Measurements from ENCODE around the gene CTAG1B. TPM values are rescaled to one million over a fixed set of nuclear protein-coding genes. Genes with fewer than 3 reads are reported as not detected.
"Not testable (repeated sequence)": the region's sequence is repeated elsewhere in the genome, so short reads cannot be mapped to it uniquely, and the experiment has no call there.

Gene CTAG1B
- total RNA-seq: not detected

DNA sequence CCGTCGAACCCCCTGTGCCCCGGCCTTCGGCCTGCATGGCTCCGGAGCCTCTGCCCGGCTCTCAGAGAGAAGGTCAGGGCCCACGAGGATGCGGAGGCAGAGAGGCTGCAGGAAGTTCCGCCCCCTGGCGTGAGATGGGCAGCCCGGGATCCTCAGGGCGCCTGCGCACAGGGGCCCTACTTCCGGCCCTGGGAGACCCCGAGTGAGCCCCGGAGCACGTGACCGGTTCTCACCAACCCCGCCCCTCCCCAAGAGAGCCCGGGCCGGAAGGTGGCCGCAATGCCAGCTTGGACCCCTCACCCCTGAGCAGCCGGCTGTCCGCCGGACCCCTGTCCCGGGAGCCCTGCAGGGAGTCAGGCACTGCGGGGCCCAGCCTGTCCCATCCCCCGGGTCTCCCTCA lies at the start of gene CTAG1B:
Gene CTAG1B (minus strand): TSS at position 101 of the 400 bp plus-strand sequence. CDS start 64 bp downstream, at position 37.
- DNase-seq (ENCODE audit: low spot score): not testable (repeated sequence)

DNA sequence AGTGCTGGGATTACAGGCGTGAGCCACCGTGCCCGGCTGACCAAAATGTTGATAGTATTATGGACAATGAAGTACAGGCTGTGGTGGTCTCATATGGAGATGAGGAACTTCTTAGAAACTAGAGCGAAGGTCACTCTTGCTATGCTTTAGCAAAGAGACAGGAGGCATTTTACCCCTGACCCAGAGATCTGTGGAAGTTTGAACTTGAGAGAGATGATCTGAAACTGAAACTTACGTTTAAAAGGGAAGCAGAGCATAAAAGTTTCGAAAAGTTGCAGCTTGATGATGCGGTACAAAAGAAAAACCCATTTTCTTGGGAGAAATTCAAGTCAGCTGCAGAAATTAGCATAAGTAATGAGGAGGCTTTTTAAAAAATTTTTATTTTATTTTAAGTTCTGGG lies 42.8 kb upstream of the CTAG1B start:
- DNase-seq (ENCODE audit: low spot score): no peak

DNA sequence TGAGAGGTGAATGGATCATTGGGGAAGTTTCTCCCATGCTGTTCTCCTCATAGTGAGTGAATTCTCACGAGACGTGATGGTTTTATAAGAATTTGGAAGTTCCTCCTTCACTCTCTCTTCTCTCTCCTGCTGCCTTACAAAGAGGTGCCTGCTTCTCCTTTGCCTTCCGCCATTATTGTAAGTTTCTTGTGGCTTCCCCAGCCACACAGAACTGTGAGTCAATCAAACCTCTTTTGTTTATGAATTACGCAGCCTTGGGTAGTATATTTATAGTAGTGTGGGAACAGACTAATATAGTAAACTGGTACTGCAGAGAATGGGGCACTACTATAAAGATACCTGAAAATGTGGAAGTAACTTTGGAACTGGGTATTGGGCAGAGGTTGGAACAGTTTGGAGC lies 42.1 kb upstream of the CTAG1B start:
- no peak for DNase-seq (ENCODE audit: low spot score)

DNA sequence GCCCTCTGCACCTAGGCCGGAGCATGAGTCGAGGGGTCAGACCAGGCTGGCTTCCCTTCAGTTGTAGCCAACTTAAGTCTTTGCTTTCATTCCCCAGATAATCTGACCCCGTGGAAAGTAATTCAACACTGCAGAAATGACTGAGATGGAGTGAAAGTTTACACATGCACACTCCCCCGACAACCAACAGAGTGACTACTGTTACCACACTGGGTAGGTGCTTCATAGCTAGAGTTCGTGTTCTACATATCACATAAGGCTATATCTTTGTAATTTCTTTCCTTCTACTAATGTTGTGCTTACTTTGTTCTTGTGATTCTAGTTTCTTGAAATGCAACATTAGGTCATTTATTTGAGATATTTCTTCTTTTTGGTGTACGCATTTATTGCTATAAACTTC lies 41.5 kb upstream of the CTAG1B start:
- DNase-seq (ENCODE audit: low spot score): no peak

DNA sequence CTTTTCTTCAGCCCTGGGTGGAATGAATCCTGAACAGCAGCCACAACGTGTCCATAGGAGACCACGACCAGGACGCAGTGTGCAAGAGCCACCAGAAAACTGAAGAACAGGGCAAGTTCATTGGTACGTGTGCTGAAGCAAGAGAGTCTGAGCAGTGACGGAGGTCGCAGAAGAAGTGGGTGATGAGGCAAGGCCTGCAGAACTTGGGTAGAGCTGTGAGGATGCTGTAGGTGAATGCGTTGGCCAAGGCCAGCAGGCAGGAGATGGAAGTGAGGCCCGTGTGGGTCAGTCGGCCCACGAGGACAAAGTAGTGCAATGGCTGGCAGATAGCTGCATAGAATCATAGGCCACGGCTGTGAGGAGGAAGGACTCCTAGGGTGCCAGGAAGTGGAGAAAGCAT lies 39.9 kb upstream of the CTAG1B start:
- no peak for DNase-seq (ENCODE audit: low spot score)

DNA sequence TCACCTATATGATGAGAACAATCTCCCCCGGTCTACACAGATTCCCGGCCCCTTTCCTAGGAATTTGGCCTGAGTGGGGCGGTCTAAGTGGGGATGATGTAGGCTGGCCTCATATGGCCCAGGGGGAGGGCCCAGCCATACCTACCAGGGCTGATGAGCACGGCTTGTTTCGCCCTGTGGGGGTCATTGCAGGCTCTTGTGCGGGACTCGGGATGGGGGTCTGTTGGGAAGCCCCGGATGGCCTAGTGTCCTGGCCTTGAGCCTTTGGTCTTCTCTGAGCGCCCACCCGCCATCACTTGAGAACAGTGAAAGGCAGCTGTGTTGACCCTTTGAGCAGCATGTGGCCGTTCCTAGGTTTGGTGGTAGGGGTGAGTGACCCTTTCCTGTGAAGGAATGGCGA lies 39.1 kb upstream of the CTAG1B start:
- no peak for DNase-seq (ENCODE audit: low spot score)

DNA sequence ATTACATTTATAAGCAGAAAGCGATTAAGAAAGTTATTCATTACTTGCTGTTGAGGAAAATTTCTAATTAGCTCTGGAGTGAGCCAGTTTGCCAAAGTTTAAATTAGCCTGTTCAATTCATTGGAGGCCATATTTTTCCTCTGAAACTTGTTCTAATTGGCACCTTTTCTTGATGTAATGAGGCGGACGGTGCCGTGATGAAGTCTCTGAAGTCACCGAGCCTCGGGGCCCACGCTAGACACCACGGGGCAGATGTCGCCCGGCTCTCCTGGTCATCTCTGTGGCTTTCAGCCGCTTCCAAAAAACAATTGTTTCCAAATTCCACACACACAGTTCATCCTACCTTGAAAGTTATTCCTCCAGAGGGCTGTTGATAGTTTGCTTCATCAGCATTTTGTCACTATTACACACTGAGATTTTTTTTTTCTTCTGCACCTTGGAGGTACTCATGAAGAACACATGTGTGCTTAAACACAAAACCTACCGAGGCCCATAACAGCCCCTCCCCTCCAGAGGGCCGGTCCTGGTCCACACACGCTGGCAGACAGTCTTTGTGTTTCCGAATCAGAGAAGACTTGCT lies 38.2 kb upstream of the CTAG1B start:
- no peak for DNase-seq (ENCODE audit: low spot score)

DNA sequence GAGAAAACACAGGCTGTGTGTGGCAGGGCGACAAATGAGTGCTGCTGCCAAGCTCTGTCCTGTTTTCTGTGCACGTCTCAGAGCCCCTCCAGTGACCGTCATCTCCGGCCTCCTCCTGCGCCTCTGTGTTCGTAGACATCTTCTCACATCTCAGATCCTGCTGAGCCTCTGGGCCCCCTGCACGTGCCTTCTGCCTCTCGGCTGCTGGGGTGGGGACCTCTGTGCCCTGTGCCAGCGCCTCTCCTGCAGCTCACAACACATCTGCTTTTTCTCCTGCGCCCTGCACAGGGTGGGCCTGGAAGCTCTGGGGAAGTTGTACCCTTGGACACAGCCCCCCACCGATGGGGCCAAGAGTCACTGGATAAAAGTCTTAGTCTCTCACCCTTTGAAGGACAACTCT lies 36.7 kb upstream of the CTAG1B start:
- DNase-seq (ENCODE audit: low spot score): no peak

DNA sequence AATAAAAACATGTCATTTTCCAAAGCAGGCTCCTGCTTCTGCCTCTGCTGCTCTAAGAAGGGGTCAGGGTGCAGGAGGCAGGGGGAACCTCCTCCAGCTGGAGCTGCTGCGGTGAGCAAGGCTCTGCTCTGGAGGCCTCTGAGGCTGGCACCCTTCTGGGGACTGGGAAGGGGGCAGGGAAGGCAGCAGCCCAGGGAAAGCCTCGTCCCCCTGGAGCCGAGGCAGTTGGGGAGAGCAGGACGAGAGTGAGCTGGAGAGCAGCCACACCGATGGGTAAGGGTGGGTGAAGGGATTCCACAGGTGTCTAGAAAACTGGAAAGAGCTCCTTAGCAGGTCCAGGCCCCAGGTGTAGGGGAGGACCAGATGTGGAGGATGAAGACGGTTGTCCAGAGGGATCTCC lies 36.3 kb upstream of the CTAG1B start:
- no peak for DNase-seq (ENCODE audit: low spot score)

DNA sequence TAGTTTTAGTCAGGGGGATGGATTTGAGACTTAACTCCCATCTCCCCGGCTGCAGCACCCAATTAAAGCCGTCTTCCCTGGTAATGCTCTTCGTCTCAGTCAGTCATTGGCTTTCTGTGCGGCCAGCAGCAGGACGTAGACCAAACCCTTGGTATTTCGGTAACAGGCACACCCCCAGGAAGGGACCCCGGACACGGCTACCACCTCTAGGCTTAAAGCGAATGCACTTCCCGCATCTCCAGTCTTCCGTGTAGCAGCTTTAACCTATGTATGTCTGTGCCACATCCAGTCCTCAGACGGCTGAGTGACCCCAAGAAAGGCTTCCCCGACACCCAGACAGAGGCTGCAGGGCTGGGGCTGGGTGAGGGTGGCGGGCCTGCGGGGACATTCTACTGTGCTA lies 35.8 kb upstream of the CTAG1B start:
- no peak for DNase-seq (ENCODE audit: low spot score)

DNA sequence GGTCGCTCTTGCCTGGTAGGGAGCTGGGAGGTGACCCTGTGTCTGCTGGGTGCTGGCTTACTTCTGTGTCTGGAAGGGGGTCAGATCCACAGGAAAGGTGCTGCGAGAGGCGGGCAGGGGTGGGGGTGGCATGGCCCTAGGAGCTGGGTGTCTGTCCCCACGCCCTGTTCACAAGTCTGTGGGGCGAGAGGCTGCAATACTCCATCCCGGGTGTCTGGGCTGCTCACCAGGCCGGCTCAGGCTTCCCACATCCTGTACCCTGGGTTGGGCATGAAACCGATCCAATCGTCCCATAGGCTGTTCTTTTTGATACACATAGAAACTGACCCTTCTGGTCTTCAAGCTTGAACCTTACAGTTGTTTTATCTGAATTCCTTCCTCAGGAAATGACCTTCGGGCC lies 35.3 kb upstream of the CTAG1B start:
- DNase-seq (ENCODE audit: low spot score): no peak

DNA sequence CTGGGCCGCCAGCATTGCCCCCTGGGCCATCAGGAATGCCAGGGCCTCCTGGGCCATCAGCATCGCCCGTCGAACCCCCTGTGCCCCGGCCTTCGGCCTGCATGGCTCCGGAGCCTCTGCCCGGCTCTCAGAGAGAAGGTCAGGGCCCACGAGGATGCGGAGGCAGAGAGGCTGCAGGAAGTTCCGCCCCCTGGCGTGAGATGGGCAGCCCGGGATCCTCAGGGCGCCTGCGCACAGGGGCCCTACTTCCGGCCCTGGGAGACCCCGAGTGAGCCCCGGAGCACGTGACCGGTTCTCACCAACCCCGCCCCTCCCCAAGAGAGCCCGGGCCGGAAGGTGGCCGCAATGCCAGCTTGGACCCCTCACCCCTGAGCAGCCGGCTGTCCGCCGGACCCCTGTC lies 34.3 kb upstream of the CTAG1B start, which contains the start of gene CTAG2:
Gene CTAG2 (minus strand): TSS at position 167 of the 400 bp plus-strand sequence. CDS start 64 bp downstream, at position 103.
- DNase-seq (ENCODE audit: low spot score): not testable (repeated sequence)

DNA sequence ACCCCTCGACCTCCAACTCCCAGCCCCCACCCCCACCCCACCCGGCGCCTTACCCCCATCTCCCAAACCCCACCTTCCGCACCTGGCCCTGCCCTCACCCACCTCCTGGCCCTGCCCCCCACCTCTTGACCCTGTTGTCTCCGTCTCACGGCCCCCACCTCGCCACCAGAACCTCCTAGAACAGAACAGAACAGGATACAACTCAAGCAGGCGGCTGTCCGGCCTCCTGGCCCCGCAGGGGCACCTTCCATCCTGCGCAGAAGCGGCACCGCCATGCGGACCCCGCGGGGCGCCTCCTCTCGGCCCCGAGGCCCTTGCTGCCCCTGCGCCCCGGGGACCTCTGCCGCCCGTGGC lies 33.9 kb upstream of the CTAG1B start:
- DNase-seq (ENCODE audit: low spot score): no peak

DNA sequence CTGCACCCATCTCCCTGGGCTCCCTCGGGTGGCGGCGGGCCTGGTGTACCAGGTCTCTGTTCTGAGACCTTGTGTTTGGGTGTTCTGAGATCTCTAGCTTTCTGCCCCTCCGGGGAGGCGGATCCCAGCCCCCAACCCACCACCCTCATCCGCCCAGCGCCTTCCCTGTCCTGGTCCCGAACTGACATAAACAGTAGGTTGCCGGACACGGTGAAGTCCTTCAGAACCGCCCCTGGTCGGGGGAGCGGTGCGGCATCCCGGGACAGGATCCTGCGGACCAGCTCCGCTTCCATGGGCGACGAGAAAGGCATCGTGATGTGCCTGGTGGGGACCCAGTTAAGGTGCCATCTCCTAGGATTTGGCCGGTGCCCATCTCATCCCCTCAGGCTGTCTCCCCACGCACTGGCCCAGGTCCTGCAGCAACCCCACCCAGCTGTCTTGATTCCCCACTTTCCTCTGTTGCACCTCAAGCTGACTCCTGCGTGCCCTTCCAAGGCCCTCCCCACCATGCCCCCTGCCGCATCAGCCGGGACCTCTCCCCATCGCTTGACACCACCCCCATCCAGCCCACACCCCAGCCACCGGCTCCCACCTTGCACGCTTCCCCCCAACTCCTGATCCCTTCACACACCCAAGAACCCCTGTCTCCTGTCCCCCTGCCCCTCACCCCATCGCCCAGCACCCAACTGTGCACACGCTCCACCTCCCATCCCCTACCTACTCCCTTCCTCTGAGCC lies 33.4 kb upstream of the CTAG1B start:
- DNase-seq (ENCODE audit: low spot score): no peak

DNA sequence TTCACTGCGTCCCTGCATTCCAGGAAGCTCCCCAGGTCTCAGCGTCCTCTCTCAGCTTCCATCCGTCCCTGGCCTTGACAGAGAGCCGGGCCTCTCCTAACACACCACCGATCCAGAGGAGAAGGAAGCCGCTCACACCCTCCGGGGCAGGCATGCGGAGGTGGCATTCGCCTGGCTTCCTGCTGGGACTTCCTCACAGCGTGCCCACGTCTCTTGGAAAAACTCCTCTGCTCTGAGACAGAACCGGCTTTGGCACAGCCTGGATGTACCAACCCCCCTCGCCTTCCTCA lies 31.1 kb upstream of the CTAG1B start:
- no peak for DNase-seq (ENCODE audit: low spot score)

DNA sequence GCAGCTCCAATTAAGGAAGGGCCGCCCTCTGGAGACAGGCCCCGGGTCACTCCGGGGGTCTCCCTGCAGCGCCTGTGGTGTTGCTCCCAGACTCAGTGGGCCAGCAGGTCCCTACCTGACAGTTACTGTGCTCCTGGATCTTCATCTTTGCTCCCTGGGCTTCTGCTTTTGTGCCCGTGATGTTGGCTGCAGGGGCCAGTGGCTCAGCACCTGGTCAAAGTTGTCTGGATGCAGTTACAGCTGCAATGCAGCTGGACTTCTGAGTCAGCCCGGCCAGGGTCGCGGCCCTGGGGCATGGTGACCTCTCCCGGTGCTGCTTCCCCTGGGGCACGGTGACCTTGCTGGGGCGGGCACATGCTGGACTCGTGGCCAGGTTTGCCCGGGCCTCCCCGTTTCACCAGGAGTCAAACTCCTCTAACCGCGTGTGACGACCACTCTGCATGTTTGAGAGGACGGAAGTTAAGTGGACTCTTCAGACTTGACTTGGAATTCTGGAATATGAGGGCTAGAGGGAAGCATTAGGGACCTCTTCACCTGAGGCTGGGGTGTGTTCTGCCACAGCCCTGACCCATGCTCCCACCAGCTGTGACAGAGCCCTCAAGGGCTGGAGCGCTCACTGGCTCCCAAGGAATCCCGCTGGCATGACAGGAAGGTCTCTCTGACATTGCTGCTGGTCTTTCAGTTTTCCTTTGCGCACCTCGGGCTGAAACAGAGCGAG lies 30.6 kb upstream of the CTAG1B start:
- no peak for DNase-seq (ENCODE audit: low spot score)

DNA sequence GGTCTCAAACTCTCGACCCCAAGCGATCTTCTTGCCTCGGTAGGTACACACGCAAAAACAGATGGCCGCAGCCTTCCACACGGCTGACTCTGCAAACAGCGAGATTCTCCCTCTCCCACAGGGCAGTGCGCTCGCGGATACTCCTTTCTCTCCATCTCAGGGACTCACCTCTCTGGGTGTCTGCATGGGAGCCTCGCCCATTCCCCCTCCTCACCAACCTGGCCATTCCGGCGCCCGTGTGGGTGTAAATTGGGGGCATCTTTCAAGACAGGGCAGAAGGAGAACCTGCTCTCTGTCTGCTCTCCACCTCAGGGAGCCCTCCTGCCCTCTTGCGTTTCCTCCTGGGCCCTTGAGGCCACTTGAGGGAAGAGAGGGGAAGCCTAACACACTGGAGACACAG lies 29.8 kb upstream of the CTAG1B start:
- DNase-seq (ENCODE audit: low spot score): no peak

DNA sequence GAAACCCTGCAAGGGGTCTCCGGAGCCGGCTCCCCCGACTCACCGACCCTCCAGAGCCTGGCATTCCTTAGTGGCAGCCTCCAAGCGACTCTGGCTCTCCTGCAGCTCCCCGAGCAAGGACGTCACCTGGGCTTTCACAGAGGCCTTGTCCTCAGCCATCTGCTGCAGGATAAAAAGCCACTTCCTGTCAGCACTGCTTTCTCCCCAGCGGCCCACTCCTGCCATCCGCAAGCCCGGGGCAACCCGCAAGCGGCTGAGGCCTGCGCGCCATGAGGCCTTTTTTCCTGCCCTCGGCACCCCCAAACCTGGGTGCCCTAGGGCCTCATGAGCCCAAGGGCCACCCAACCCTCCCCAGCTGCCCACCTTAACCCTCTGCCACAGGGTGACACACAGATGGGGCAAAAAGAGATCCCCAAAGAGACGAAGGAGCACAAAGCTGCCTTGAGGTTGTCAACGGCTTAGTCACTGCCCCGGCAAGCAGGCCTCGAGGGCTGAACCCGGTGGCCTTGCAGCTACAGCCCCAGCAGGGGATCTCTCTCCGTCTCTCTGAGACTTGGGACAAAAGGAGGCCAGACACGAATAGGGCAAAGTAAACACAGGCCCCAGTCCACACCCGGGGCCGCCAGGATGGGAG lies 26.8 kb upstream of the CTAG1B start:
- not testable (repeated sequence) for DNase-seq (ENCODE audit: low spot score)

DNA sequence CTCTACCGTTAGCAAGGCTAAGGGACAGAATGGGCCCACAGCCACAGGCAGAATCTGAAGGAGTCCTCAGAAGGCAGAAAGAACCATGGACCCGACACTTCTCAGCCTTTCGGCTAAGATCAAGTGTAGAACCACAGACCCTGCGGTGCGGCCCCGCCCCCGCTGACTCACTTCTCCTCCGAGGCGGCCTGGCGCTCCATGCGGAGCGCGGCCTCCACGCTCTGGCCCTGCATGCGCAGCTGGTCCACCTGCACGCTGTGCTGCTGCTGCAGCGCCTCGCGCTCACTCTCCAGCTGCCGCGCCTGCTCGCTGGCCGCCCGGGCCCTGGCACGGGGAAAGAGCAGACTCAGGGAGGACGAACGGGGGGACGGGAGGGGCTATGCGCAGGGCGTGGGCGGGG lies 24.6 kb upstream of the CTAG1B start:
- not testable (repeated sequence) for DNase-seq (ENCODE audit: low spot score)

DNA sequence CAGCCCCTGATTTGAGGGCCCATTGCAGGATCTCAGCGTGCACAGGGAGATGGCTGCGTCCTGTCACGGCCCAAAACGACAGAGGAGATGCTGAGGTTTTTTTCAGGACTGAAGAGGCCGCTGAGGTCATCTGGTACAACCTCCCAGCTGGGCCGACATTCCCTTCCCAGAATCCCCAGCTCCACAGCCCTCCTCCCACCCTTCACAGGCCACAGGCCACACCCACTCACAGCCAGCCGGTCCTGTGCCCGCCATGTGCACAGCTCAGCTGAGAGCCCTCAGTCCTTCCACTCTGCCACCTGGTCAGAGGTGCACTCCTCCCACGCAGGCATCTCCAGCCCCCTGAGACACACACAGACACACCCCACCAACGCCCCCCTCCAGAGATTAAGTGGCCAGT lies 22.7 kb upstream of the CTAG1B start:
- DNase-seq (ENCODE audit: low spot score): not testable (repeated sequence)

DNA sequence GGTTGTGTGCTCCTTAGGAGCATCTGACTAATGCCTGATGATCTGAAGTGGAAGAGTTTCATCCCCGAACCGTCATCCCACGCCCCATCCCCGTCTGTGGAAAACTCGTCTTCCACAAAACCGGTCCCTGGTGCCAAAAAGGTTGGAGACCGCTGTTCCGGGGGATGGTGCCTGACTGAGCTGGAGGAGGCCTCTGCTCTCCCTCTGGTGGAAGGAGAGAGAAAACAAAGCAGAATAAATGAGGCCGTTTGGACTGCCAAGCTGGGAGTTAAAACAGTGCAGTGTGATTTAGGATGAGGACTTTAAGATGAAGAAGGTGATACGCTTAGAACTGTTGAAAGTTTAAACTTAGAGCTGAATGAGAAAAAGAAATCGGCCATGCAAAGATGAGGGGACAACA lies 14.6 kb upstream of the CTAG1B start:
- not testable (repeated sequence) for DNase-seq (ENCODE audit: low spot score)

DNA sequence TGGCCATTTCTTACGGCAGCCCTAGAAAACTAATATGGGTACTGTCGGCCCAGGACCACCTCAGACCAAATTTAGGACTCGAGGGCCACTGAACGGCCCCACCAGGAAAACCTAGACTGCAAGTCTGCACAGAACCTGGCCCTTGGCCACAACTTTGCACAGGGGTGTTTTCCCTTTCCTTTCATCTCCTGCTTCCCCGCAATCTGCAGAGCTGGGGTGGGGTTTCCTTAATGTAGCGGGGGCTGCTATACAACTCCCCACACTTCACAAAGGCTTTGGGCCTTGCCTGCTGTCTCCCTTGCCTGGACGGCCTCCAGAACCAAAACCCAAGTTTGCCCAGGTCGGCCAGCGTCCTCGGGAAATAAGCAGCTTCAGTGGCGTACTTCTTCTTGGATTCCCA lies 11.9 kb upstream of the CTAG1B start:
- not testable (repeated sequence) for DNase-seq (ENCODE audit: low spot score)

DNA sequence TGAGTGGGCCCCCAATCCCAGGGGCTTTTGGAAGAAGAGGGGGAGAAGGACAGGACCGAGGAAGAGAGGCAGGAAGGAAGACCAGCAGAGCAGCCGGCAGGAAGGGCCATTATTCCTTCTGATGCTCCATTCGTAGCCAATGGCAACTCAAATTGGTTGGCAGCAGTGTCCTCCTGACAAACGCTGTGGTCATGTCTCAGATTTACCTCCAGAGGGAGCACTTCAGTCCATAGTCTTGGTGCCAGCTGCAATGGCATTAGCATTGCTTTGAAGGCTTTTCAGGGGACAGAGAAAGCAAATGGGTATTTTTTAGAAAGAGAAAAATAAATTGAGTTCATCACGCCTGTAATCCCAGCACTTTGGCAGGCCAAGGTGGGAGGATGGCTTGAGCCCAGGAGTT lies 9.9 kb upstream of the CTAG1B start:
- DNase-seq (ENCODE audit: low spot score): not testable (repeated sequence)

Measured in ureter (tissue), 1 donor.